Measurements from ENCODE around the gene MTARC1.

- TF ChIP-seq CTCF (IDR thresholded peaks at IDR 0.05) (no peak), POLR2AphosphoS5 (IDR thresholded peaks at IDR 0.05) (no peak)
Measured at GRCh38 chr1:220770245-220770913, 16.3 kb upstream of the MTARC1 start.

Measured in upper lobe of left lung (tissue), 4 donors.